ENCODE results near the gene ME1.

The ME1 gene

GRCh38 chr6:83470587-83470986 is 39.7 kb upstream of the ME1 start:
- DNase-seq (ENCODE audit: low read depth) = no peak
- H3K4me3 ChIP-seq (ENCODE audit: low read depth, low read length) = no peak overlapping the region
- TF ChIP-seq, protein P1, sequence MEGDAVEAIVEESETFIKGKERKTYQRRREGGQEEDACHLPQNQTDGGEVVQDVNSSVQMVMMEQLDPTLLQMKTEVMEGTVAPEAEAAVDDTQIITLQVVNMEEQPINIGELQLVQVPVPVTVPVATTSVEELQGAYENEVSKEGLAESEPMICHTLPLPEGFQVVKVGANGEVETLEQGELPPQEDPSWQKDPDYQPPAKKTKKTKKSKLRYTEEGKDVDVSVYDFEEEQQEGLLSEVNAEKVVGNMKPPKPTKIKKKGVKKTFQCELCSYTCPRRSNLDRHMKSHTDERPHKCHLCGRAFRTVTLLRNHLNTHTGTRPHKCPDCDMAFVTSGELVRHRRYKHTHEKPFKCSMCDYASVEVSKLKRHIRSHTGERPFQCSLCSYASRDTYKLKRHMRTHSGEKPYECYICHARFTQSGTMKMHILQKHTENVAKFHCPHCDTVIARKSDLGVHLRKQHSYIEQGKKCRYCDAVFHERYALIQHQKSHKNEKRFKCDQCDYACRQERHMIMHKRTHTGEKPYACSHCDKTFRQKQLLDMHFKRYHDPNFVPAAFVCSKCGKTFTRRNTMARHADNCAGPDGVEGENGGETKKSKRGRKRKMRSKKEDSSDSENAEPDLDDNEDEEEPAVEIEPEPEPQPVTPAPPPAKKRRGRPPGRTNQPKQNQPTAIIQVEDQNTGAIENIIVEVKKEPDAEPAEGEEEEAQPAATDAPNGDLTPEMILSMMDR (conservative IDR thresholded peaks at IDR 0.05; ENCODE audit: low read depth, low read length) = no peak

GRCh38 chr6:83470001-83470400 is 39.1 kb upstream of the ME1 start:
- no peak for DNase-seq (ENCODE audit: low read depth)
- H3K4me3 ChIP-seq (ENCODE audit: low read depth, low read length) = no peak overlapping the region
- TF ChIP-seq, protein P1 (conservative IDR thresholded peaks at IDR 0.05; ENCODE audit: low read depth, low read length) = no peak

DNA sequence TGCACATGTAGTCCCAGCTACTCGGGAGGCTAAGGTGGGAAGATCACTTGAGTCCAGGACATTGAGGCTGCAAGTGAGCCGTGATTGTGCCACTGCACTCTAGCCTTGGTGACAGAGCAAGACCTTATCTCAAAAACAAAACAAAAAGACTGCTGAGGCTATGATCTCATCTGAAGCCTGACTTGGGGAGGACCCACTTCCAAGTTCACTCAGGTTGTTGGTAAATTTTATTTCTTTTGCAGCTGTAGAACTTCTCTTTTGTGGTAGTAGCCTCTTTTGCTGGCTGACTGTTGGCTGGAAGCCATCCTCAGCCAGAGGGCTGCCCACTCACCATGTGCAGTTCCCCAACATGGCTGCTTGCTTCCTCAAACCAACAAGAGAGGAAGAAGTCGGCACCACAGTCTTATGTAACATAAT is 36.8 kb upstream of the ME1 start:
- TF ChIP-seq, protein P1 (conservative IDR thresholded peaks at IDR 0.05; ENCODE audit: low read depth, low read length) = no peak
- DNase-seq (ENCODE audit: low read depth) = no peak
- no peak overlapping the region for H3K4me3 ChIP-seq (ENCODE audit: low read depth, low read length)

- TF ChIP-seq, protein P1 (conservative IDR thresholded peaks at IDR 0.05; ENCODE audit: low read depth, low read length) = no peak
- H3K4me3 ChIP-seq (ENCODE audit: low read depth, low read length) = no peak overlapping the region
- DNase-seq (ENCODE audit: low read depth) = no peak
Measured at GRCh38 chr6:83466328-83466727, 35.5 kb upstream of the ME1 start.

- H3K4me3 ChIP-seq (ENCODE audit: low read depth, low read length) = no peak overlapping the region
- TF ChIP-seq, protein P1 (conservative IDR thresholded peaks at IDR 0.05; ENCODE audit: low read depth, low read length) = no peak
- DNase-seq (ENCODE audit: low read depth) = no peak
Measured at GRCh38 chr6:83464381-83465140, 33.7 kb upstream of the ME1 start.

GRCh38 chr6:83463886-83464285 is 33.0 kb upstream of the ME1 start:
- no peak overlapping the region for H3K4me3 ChIP-seq (ENCODE audit: low read depth, low read length)
- peak; percentile 8 for DNase-seq (ENCODE audit: low read depth)
- TF ChIP-seq, protein P1 (conservative IDR thresholded peaks at IDR 0.05; ENCODE audit: low read depth, low read length) = no peak

DNA sequence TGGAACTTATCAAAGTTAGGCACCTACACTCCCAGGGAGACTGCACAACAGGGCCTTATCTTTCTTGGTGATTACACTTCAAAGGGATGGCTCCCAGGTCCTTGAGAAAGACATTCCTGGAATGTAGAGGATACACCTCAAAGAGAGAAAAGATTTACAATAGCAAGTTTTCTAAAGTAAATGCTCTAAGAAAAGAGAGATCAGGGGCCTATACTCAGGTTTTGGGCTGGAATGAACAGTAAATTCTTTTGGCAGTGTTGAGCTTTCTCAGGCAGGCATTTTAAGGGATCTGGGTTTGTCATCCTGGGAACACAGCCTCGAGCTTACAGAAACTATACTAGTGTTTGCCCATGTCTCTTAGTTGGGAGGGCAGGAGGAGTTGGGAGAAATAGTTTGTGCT is 31.7 kb upstream of the ME1 start:
- H3K4me3 ChIP-seq (ENCODE audit: low read depth, low read length) = no peak overlapping the region
- DNase-seq (ENCODE audit: low read depth) = no peak
- TF ChIP-seq, protein P1 (conservative IDR thresholded peaks at IDR 0.05; ENCODE audit: low read depth, low read length) = no peak

All from choroid plexus epithelial cell (primary cell).